NCI-H2227 (cell line): Measurements from ENCODE around the gene MLEC.

ENCODE experiments used
- DNase-seq: peaks from one replicate; lab custom pipeline; 2025; ENCODE audit not compliant: unreplicated experiment; lab: John Stamatoyannopoulos, UW

MLEC gene

DNA sequence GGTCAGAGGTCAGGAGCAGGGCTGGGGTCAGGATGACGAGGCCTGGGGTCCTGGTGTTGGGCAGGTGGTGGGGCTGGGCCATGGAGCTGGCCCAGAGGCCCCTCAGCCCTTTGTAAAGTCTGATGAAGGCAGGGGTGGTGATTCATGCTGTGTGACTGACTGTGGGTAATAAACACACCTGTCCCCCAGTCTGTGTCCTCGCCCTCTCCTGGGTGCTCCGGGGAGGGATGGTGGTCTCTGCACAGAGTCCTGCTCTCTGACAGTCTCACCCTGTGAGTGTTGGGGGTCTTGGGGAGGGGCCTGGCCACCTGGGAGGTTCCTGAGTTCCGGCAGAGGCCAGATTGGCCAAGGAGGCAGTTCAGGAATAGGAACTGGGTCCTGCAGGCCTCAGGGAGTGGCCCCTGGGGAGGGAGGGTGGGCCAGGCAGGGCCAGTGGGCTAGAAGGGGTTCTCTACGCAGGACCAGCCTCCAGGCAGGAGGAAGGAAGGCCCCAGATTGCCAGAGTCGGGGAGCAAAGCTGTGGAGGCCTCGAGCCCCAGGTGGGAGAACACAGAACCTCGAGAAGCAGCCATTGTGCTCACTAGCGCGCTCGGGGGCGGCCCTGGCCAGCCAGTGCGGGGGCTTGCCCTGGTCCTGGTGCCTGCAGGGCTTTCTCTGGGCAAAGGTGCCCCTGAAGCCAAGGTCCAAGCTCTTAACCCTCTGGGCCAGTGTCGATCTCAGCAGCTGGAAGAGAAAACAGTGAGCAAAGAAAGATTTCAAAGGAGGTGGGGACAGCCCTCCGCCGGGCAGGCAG lies 53.1 kb downstream of the MLEC start:
- no peak for DNase-seq

DNA sequence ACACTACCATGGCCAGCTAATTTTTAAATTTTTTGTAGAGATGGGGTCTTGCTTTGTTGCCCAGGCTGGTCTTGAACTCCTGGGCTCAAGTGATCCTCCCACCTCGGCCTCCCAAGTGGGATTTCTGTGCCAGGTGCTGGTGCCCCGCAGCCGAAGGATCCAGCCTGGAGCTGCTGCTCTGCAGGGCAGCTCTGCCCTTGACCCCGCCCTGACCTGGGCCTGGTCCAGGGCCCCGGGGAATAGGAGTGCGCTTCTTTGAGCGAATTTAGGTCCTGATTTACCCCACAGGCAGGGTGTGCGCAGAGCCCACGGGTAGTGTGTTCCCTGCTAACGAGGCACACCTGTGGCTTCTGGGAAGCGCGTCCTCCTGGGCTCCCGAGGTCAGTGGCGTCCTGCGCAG lies 53.9 kb downstream of the MLEC start:
- no peak for DNase-seq

DNA sequence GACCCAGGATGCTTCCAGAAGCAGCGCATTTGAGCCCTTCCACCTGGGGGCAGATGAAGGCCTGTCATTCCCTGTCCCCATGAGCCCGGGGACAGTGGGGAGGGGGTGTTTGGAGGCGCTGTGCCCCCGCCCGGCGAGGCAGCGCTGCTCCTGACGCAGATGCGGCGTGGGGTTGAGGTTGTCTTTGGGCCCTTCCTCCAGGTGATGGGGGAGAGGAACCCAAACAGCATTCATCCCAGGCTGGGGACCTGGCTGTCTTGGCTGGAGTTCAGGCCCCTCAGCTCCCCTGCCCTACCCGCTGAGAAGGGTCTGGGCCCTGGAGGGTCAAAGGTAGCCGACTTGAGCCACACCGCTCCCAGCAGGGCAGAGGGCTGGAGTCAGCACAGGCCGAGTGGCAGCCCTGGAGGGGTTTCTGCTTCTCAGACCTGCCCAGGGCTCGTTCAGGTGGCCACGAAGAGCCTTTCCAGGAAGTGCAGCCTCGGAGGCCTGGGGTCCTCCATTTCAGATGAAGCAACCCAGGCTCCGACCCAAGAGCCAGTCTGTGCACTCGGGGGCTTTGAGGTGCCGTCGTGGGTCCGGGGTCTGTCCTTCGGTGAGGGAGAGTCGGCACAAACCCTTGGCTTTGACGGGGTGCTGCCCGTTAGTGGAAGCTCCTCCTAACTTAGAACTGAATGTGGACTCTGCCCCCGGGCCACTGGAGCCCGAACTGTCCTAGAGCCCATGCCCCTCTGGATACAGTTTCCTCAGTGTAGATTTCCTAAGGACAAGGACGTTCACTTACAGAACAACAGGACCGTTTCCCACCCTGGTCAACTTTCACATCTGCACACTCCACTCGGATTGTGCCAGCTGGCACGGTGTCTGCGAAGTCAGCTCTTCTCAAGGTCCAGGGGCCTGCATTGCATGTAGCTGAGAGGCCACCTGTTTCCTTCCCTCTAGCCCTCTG lies 54.8 kb downstream of the MLEC start:
- DNase-seq = no peak

DNA sequence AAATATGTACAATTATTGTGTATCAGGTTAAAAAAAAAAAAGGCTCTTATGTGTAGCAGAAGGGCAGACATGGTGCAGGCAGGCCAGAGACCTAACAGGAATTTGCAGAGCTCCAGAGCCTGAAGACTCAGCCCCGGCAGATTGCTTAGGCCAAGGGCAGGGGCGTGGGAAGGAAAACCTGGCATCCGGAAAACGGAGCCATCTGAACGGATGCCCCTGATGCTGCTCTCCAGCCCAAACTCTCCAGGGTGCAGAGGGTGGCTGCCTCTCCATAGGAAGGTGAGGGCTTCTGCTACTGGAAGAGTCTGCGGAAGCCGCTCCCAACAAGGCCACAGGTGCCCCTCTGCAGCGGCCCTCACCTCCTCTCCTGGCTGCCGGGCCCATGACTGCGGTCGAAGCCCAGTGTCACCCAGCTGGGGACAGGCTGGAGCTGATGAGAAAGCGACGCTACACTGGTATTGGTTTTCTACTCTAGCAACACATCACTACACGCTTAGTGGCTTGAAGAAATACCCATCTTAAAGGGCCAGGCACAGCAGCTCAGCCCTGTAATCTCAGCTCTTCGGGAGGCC lies 58.1 kb downstream of the MLEC start:
- DNase-seq = no peak

DNA sequence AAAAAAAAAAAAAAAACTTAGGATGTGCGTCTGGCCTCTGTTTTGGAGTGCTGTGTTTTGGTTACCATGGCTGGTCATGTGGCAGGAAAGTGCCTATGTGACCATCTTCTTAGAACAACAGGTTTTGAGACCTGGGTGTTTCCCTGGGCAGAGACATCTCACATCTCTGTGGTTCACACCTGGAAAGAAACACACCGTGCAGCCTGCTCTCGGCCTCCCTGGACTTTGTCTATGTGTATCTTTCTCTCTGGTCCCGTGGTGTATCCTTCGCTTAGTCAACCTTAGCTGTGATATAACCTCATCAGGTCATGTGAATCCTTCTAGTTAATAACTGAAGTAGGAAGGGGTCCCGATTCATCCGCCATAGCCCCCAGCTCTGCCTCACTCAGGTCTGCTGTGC lies 61.3 kb downstream of the MLEC start:
- DNase-seq = no peak

DNA sequence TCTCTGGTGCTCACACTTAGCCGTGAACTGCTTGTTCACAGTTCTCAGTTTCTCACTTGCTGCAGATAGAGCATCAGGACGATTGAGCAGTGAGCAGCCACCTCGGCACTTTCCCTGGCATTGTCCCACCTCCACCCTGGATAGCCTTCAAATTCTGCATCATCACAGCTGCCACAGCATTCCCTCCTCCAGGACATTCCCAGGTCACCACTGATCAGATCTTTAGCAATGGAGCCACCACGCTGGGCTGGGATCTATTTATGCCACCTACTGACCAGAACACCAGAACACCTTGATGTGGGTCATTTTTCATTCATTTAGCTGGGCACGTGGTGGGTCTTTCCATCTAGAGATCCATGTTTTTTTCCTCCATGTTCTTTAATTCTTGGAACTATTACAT lies 62.3 kb downstream of the MLEC start:
- DNase-seq = no peak

DNA sequence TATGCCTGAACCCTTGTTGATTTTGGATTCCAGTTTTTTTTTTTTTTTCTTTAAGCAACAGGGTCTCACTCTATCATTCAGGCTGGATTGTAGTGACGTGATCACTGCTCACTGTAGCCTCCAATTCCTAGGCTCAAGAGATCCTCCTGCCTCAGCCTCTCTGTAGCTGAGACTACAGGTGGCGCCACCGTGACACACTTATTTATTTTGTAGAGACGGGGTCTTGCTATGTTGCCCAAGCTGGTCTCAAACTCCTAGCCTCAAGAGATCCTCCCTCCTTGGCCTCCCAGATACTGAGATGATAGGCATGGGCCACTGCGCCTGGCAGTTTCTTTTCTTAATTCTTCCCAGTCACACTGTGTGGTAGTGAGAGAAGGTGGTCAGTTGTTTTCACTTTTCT lies 63.9 kb downstream of the MLEC start:
- no peak for DNase-seq

DNA sequence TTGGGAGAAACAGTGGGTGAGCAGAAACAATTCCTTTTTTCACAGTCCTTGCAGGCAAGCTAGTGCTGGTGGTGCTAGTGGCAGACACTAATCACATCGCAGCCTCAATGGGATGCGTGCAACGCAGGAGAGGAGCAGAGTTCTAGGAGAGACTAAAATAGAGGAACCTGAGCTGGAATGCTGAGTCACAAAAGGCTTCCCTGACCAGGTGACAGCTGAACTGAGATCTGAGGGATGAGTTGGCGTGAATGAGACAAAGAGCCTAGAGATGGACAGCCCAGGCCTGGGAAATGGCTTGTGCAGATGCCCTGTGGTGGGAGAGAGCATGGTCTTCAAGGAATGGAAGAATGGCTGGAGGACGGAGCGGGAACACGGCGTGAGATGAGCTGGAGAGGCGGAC lies 64.4 kb downstream of the MLEC start:
- DNase-seq = no peak
